HG02852 (cell line): ENCODE data around the gene LRCH1.

ENCODE experiments used
- ATAC-seq: cut with Tn5 transposase; IDR thresholded peaks from one replicate; pipeline ENCODE4 v1.9.1; 2021; ENCODE audit warnings: mild to moderate bottlenecking, moderate library complexity; ENCODE audit not compliant: unreplicated experiment

LRCH1 gene

DNA sequence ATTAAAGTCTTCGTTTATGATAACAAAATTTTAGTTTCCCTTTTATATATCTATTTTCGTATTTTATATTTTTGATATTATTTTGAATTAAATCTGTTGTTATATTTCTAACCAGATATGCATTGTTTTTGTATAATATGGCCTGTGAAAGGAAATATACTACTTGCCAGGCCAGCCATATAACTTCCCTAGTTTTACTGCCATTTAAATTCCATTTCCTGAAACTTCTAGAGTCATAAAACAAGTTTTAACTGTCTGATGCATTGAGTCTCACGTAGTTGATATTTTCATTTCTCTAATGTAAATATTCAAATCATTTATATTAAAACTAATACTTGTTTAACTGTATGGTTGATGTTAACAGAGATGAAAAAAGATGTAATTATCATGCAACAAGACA lies 230.5 kb downstream of the LRCH1 start:
- ATAC-seq = no peak

DNA sequence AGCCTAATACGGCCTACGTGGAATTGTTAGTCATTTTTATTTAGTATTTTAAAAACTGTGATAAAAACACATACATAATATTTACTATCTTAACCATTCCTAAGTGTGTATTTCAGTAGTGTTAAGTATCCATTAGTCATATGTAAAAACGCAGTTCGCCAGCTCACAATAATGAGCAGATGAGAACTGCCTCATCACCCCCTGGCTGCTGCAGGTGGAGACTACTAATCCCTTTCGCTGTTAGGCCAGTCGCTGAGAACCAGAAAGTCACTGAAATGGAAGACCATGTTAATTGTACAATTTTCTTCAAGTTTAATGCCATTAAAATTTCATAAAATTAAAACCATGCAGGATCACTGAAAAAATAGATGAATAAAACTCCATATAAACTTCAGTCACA lies 242.4 kb downstream of the LRCH1 start:
- no peak for ATAC-seq

DNA sequence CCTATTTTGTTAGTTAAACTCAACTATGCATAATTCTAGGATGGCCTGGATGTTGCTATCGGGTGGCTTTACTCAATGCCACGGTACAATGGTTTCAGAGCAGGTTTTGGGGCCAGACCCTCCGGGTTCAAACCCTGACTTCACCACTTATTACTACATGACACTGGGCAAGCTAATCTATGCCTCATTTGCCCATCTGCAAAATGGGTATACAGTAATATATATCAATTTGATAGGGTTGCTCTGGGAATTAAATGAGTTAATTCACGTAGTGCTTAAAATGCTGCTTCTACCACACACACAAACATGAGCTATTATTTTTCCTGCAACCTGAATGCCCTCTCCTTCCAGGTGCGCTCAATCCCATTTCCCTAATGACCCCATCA lies 243.2 kb downstream of the LRCH1 start:
- ATAC-seq = no peak

DNA sequence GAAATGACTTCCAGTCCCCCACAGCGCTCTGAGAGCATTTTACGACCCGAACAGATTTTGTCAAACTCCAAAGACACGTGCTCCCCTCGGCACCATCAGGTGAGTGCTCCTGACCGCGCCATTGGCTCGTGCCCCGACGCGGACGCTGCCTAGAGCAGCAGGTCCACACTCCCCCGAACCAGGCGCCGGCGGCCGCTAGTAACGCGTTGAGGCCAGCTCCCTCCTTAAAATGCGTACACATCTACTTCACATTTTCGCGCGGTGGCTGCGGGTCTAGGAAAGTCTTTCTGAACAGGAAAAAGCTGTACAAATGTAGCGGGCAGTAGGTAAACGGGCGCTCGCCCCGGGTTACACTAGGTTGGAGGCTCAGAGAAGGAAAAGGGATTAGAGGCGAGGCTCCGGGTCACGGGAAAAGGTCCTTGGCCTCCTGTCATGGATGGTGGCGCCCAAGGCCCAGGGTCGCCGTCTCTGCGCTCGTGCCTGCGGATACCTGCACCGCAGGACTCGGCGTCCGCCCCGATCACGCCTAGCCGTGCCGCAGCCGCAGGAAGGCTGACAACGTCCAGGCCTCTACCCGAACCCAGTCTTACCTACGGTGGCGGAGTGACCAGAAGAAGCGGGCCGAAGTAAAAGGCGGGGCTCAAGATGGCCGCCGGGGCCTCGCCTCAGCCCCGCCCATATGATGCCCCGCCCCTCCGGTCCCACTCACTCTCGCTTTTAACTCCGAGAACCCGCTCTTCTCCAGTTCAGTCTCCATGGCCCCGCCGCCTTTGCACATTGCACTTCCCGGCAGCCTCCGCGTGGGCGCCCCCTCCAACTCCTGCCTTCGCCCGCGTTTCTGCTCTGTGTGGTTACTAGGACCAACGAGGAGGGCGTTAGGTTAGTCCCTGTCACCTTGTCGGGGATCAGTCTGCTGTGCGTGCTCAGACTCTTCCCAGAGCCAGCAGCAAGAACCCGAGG lies 243.8 kb downstream of the LRCH1 start, which contains the start of gene ESD:
TSS of gene ESD (minus strand) at position 647 of the 960 bp plus-strand sequence. CDS start 5,748 bp downstream, outside the sequence.
- ATAC-seq = peak; percentile 92

- no peak for ATAC-seq
Measured at GRCh38 chr13:46797501-46798237, 244.7 kb downstream of the LRCH1 start.

DNA sequence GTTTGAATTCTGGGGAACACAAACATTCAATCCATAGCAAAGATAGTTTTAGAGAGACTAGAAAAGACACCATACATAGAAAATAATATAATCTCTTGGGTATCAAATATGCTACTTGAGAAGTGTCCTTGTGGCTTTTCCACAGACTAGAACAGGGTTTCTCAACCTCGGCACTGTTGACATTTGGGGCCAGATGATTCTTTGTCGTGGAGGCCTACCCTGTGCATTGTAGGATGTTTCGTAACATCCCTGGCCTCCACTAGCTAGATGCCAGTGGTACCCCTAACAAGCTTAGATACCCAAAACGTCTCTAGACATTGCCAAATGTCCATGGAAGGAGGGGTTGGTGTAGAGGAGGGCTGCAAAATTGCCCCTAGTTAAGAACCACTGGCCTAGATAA lies 246.2 kb downstream of the LRCH1 start:
- ATAC-seq = no peak

DNA sequence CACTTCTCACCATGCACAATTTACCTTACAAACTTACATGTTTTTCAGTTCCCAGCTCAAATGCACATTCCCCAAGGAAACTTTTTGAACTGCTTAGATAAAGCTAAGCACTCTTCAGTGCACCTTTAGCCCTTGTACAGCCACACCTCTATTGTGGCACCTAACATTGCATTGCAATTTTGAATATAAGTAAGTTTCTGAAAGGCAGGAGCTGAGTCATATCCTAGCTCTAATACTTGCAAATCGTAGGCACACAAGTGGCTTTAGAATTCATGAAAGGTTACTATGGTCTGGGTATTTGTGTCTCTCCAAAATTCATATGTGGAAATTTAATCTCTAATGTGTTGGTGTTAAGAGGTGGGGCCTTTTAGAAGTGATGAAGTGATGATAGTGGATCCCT lies 248.9 kb downstream of the LRCH1 start:
- no peak for ATAC-seq
